ENCODE data around the gene SPTBN5. TPM values are rescaled to one million over a fixed set of nuclear protein-coding genes. Genes with fewer than 3 reads are reported as not detected.
A peak's percentile ranks its signal among the peaks of the same experiment; 100 is the strongest.

Gene SPTBN5
- total and polyA plus RNA-seq, 10 of the 15 experiments (the other 5 are each of a cell fraction or from before 2014, with no cell fraction given), result under 0.01 to 0.18 (median 0.04) TPM; not detected in 4

DNA sequence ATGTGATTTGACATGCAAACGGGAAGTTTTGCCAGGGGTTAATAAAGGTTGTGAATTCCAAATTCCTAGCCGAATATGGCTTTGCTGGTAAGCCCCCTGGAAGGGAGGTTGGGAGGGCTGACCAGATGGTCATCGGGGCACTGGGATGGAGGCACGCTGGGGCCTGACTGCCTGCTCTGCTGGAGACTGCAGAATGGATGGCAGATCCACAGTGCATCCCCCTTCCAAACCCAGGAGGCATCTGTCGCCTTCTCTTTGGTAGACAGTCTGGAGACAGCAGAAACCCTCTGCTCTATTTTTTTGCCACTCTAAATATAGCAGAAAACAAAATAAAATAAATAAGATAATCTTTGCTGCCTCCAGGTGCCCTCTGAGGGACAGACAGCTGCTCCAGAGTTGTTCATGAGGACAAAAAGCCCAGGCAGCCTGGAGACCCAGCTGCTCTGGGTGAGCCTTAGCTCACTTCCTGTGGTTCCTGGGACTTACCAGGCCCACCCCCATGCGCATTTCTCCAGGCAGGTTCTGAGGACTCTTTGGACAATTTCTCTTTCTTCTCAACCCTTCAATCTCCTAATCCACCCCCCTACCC lies 6.1 kb upstream of the SPTBN5 start:
- peaks cover 2% of the 10 kb centered on the region for H3K79me2 ChIP-seq (ENCODE audit: control insufficient read depth, insufficient read depth, low read length)
- H4K20me1 ChIP-seq (ENCODE audit: control insufficient read depth, insufficient read depth), result no peaks in the 10 kb centered on the region; the same call in 1 of the 2 replicates
- H3K9me3 ChIP-seq (replicated peaks; ENCODE audit: control insufficient read depth, insufficient read depth, low read length), result no peaks in the 10 kb centered on the region
- SMC1A ChIA-PET (ENCODE audit: uncharacterized antibody, unreplicated experiment), result no interaction called here
- H3K4me2 ChIP-seq (ENCODE audit: control insufficient read depth, insufficient read depth), result no peak overlapping the region
- FAIRE-seq (no peak), DNase-seq (ENCODE audit: low read depth, low spot score) (no peak), ATAC-seq (no peak)
- 75% methylated on average over 6 of the region's 6 CpGs for WGBS (ENCODE audit: insufficient coverage, insufficient replicate concordance, low lambda C conversion rate, missing lambda C conversion rate)
- no peaks in the 10 kb centered on the region for H3K27me3 ChIP-seq (replicated peaks in 1 of 2; ENCODE audit: control insufficient read depth in 2 of 2, insufficient read depth in 2 of 2, low read length in 1 of 2)
- H3K4me1 ChIP-seq (ENCODE audit: control insufficient read depth, insufficient read depth, low read length), result peaks cover 6% of the 10 kb centered on the region
- intact Hi-C loops (cut with micrococcal nuclease; ENCODE audit: unreplicated experiment) (loop anchor here (5.0 kb wide), 1 partner anchor 73 kb away; the partner anchor contains the start of gene JMJD7), in situ Hi-C loops (cut with MboI) (no loop called here)
- H3K9ac ChIP-seq (ENCODE audit: control insufficient read depth, insufficient read depth, low read length), result no peak overlapping the region
- BruUV-seq (replicated peaks), result TSS peak; percentile 34
- POLR2A ChIA-PET, result no interaction called here
- no peak overlapping the region for H3K27ac ChIP-seq (ENCODE audit: control insufficient read depth, insufficient read depth)
- TF ChIP-seq POLR2A (IDR thresholded peaks at IDR 0.05; ENCODE audit: low read depth, low read length), result peak; percentile 20; the same call in 1 of the 2 replicates
- TF ChIP-seq STAT3 (IDR thresholded peaks at IDR 0.05; ENCODE audit: low read depth, low read length), result no peak
- H2AFZ ChIP-seq (ENCODE audit: control insufficient read depth, low read depth, low read length), result no peak overlapping the region
- RAD21 ChIA-PET (ENCODE audit: unreplicated experiment), result no interaction called here
- CTCF ChIA-PET, result interaction anchor here (1.2 kb wide), 1 partner anchor 89 kb away, joined by 3 read pairs; no protein-coding TSS in a partner anchor
- H3K4me3 ChIP-seq, result no peak overlapping the region
- H3K36me3 ChIP-seq (ENCODE audit: control insufficient read depth in 2 of 2, insufficient read depth in 2 of 2, low read length in 1 of 2), result peaks cover 25 to 36% of the 10 kb centered on the region in 2 experiments

- WGBS (ENCODE audit: insufficient coverage, insufficient replicate concordance, low lambda C conversion rate, missing lambda C conversion rate), result 87% methylated on average over 8 of the region's 8 CpGs
- ChIA-PET CTCF (no interaction called here), POLR2A (no interaction called here), RAD21 (ENCODE audit: unreplicated experiment) (no interaction called here), SMC1A (ENCODE audit: uncharacterized antibody, unreplicated experiment) (no interaction called here)
- in situ Hi-C loops (cut with MboI), result no loop called here
- no TSS peak for BruUV-seq (replicated peaks)
- Histone ChIP-seq H2AFZ (ENCODE audit: control insufficient read depth, low read depth, low read length) (no peak overlapping the region), H4K20me1 (ENCODE audit: control insufficient read depth, insufficient read depth) (no peaks in the 10 kb centered on the region), H3K4me3 (no peak overlapping the region), H3K36me3 (ENCODE audit: control insufficient read depth in 2 of 2, insufficient read depth in 2 of 2, low read length in 1 of 2) (peaks cover 19 to 23% of the 10 kb centered on the region in 2 experiments), H3K4me2 (ENCODE audit: control insufficient read depth, insufficient read depth) (no peak overlapping the region), H3K27me3 (replicated peaks in 1 of 2; ENCODE audit: control insufficient read depth in 2 of 2, insufficient read depth in 2 of 2, low read length in 1 of 2) (no peaks in the 10 kb centered on the region), H3K9me3 (replicated peaks; ENCODE audit: control insufficient read depth, insufficient read depth, low read length) (no peaks in the 10 kb centered on the region), H3K4me1 (ENCODE audit: control insufficient read depth, insufficient read depth, low read length) (peaks cover 15% of the 10 kb centered on the region), H3K9ac (ENCODE audit: control insufficient read depth, insufficient read depth, low read length) (no peak overlapping the region), H3K79me2 (ENCODE audit: control insufficient read depth, insufficient read depth, low read length) (no peaks in the 10 kb centered on the region), H3K27ac (ENCODE audit: control insufficient read depth, insufficient read depth) (no peak overlapping the region)
- TF ChIP-seq CUX1 (IDR thresholded peaks at IDR 0.05; ENCODE audit: insufficient replicate concordance, low read depth, low read length), result no peak
- no peak for TF ChIP-seq ELK1 (IDR thresholded peaks at IDR 0.05; ENCODE audit: low read depth, low read length)
- TF ChIP-seq POLR2AphosphoS2 (IDR thresholded peaks at IDR 0.05; ENCODE audit: low read depth, low read length), result 0 out of 2 replicates have a peak, but pooled peaks have one; percentile 50
- TF ChIP-seq NBN (IDR thresholded peaks at IDR 0.05), result no peak
- peak; percentile 28; the same call in 1 of the 2 replicates for TF ChIP-seq POLR2AphosphoS5 (IDR thresholded peaks at IDR 0.05; ENCODE audit: low read length)
- TF ChIP-seq POLR2A (IDR thresholded peaks at IDR 0.05; ENCODE audit: low read depth, low read length), result peak; percentile 51; the same call in 1 of the 2 replicates
- TF ChIP-seq SIN3A (IDR thresholded peaks at IDR 0.05; ENCODE audit: low read depth, low read length), result no peak
- TF ChIP-seq SMAD5 (IDR thresholded peaks at IDR 0.05; ENCODE audit: low read depth), result no peak
- intact Hi-C loops (cut with micrococcal nuclease; ENCODE audit: unreplicated experiment), result no loop called here
- no peak for DNase-seq (ENCODE audit: low read depth, low spot score)
- no peak for ATAC-seq
- FAIRE-seq, result no peak
These were observed 3.5 kb upstream of the SPTBN5 start for GRCh38 chr15:41897363-41897799.

Measured in GM12878 (cell line).